Neural cell (in vitro differentiated cells): ENCODE data around the gene MRPL14.

Source experiments
- CTCF ChIP-seq: fragments of 450-650 bp; IDR thresholded peaks from 2 replicates; pipeline ENCODE4 v1.5.1; 2014; ENCODE audit warnings: antibody characterized with exemption, mild to moderate bottlenecking, moderate library complexity; ENCODE audit not compliant: poor library complexity, severe bottlenecking
- EP300 ChIP-seq: fragments of 450-650 bp; conservative IDR thresholded peaks from 2 replicates; pipeline ENCODE4 v1.6.1; 2014; ENCODE audit warnings: antibody characterized with exemption, mild to moderate bottlenecking, moderate library complexity; ENCODE audit not compliant: poor library complexity, severe bottlenecking
- EZH2 ChIP-seq: fragments of 200-600, 300-800 bp; shearing (Covaris generic), sonication (generic); IDR thresholded peaks from 2 replicates; pipeline ENCODE4 v1.6.1; 2014; ENCODE audit warnings: antibody characterized with exemption, low read length, borderline replicate concordance, mild to moderate bottlenecking; ENCODE audit not compliant: insufficient read depth, poor library complexity, severe bottlenecking
- POLR2AphosphoS5 ChIP-seq: IDR thresholded peaks from 2 replicates; pipeline ENCODE4 v1.6.1; 2012
- RAD21 ChIP-seq: fragments of 450-650 bp; conservative IDR thresholded peaks from 2 replicates; pipeline ENCODE4 v1.6.1; 2014; ENCODE audit warnings: antibody characterized with exemption, mild to moderate bottlenecking, moderate library complexity
- REST ChIP-seq: IDR thresholded peaks from 2 replicates; pipeline ENCODE4 v1.6.1; 2012; ENCODE audit warnings: borderline replicate concordance
- SMC3 ChIP-seq: fragments of 450-650 bp; conservative IDR thresholded peaks from 2 replicates; pipeline ENCODE4 v1.6.1; 2014; ENCODE audit warnings: antibody characterized with exemption, mild to moderate bottlenecking, moderate library complexity; ENCODE audit not compliant: poor library complexity
- TAF1 ChIP-seq: IDR thresholded peaks from 2 replicates; pipeline ENCODE4 v1.6.1; 2012; ENCODE audit warnings: low read depth

GRCh38 chr6:44076356-44077213 lies 50.7 kb downstream of the MRPL14 start:
- TF ChIP-seq CTCF: no peak
- TF ChIP-seq EZH2: no peak
- TF ChIP-seq POLR2AphosphoS5: no peak
- TF ChIP-seq REST: no peak
- no peak for TF ChIP-seq RAD21
- no peak for TF ChIP-seq EP300
- TF ChIP-seq TAF1: no peak
- no peak for TF ChIP-seq SMC3
